SK-N-SH (cell line): ENCODE data around the gene C1RL. TPM values are rescaled to one million over a fixed set of nuclear protein-coding genes. Genes with fewer than 3 reads are reported as not detected.

Experiments used
- CTCF ChIA-PET: fragments of 300-600, 350-600 bp; formaldehyde crosslinking; extraction: SDS; loops from one replicate; lab custom pipeline; 2021; lab: Yijun Ruan, JAX
- POLR2A ChIA-PET: fragments of 350-600 bp; sonication (Branson Sonifier 250); formaldehyde crosslinking; extraction: SDS; loops from one replicate; lab custom pipeline; 2020; ENCODE audit warnings: antibody characterized with exemption, inconsistent platforms; lab: Yijun Ruan, JAX
- DNase-seq: peaks from one replicate; pipeline ENCODE4 v3.0.0; 2012
- H2AFZ ChIP-seq: fragments of 200-600 bp; sonication (generic); 2 replicates; pipeline ENCODE4 v1.8.1; 2016; ENCODE audit warnings: antibody characterized with exemption, mild to moderate bottlenecking, low read depth
- H3F3A ChIP-seq: fragments of 200-600 bp; sonication (generic); replicated peaks from 2 replicates; pipeline ENCODE3; 2016; ENCODE audit warnings: antibody characterized with exemption, mild to moderate bottlenecking; ENCODE audit not compliant: insufficient read depth
- H3K27ac ChIP-seq, 2 experiments: fragments of 200-500 bp in 1 of 2; fragments of 200-600 bp in 1 of 2; sonication (Bioruptor generic) in 1 of 2; sonication (generic), shearing (Covaris generic) in 1 of 2; 2 replicates each; pipeline versions ENCODE4 v1.5.1 to v1.6.1; 2014 to 2016; ENCODE audit warnings: low read depth in 2 of 2, inconsistent platforms in 1 of 2, low read length in 1 of 2, mild to moderate bottlenecking in 1 of 2, mixed read lengths in 1 of 2
- H3K27me3 ChIP-seq: fragments of 200-600 bp; sonication (generic), shearing (Covaris generic); 2 replicates; pipeline ENCODE4 v1.6.1; 2016; ENCODE audit warnings: mixed run types; ENCODE audit not compliant: insufficient read depth
- H3K36me3 ChIP-seq, 2 experiments: fragments of 200-500 bp in 1 of 2; fragments of 200-600 bp in 1 of 2; sonication (Bioruptor generic) in 1 of 2; sonication (generic) in 1 of 2; replicated peaks in 1 of 2; 2 replicates each; pipeline versions ENCODE3 to v1.5.1; 2014 to 2016; ENCODE audit warnings: low read length in 1 of 2, mild to moderate bottlenecking in 1 of 2; ENCODE audit not compliant: insufficient read depth in 2 of 2, control insufficient read depth in 1 of 2
- H3K4me1 ChIP-seq, 2 experiments: fragments of 200-500 bp in 1 of 2; fragments of 200-600 bp in 1 of 2; sonication (Bioruptor generic) in 1 of 2; sonication (generic), shearing (Covaris generic) in 1 of 2; 2 replicates each; pipeline versions ENCODE4 v1.5.1 to v1.6.1; 2014 to 2016; ENCODE audit warnings: low read depth in 1 of 2, low read length in 1 of 2, mixed run types in 1 of 2; ENCODE audit not compliant: insufficient read depth in 2 of 2, control insufficient read depth in 1 of 2
- H3K4me2 ChIP-seq: fragments of 200-600 bp; sonication (generic), shearing (Covaris generic); 2 replicates; pipeline ENCODE4 v1.6.1; 2017; ENCODE audit warnings: mixed run types
- H3K4me3 ChIP-seq, 2 experiments: fragments of 200-500 bp in 1 of 2; fragments of 200-600 bp in 1 of 2; sonication (Bioruptor generic) in 1 of 2; sonication (generic), shearing (Covaris generic) in 1 of 2; 2 replicates each; pipeline versions ENCODE4 v1.5.1 to v1.8.1; 2014 to 2016; ENCODE audit warnings: low read depth in 2 of 2, inconsistent platforms in 1 of 2, low read length in 1 of 2, mild to moderate bottlenecking in 1 of 2, mixed read lengths in 1 of 2, moderate library complexity in 1 of 2
- H3K79me2 ChIP-seq: fragments of 200-600 bp; sonication (generic); 2 replicates; pipeline ENCODE4 v1.8.1; 2017; ENCODE audit warnings: mild to moderate bottlenecking; ENCODE audit not compliant: insufficient read depth
- H3K9ac ChIP-seq: fragments of 200-600 bp; sonication (generic); 2 replicates; pipeline ENCODE4 v1.6.1; 2017; ENCODE audit warnings: mixed run types
- H3K9me2 ChIP-seq: fragments of 200-600 bp; sonication (generic); 2 replicates; pipeline ENCODE4 v1.6.1; 2017; ENCODE audit warnings: mixed run types
- H3K9me3 ChIP-seq: fragments of 200-600 bp; sonication (generic); 2 replicates; pipeline ENCODE4 v1.6.1; 2017; ENCODE audit warnings: mixed run types, mild to moderate bottlenecking, moderate library complexity
- H4K20me1 ChIP-seq: fragments of 200-600 bp; sonication (generic); 2 replicates; pipeline ENCODE4 v1.6.1; 2017; ENCODE audit warnings: mild to moderate bottlenecking, mixed run types; ENCODE audit not compliant: insufficient read depth
- ELF1 ChIP-seq: IDR thresholded peaks from 2 replicates; pipeline ENCODE4 v1.4.0; 2012
- EZH2phosphoT487 ChIP-seq: fragments of 200-600 bp; sonication (generic); IDR thresholded peaks from 2 replicates; pipeline ENCODE4 v1.6.1; 2017; ENCODE audit warnings: low read depth, mixed run types, mild to moderate bottlenecking, antibody characterized with exemption, moderate library complexity, borderline replicate concordance
- FOSL2 ChIP-seq: IDR thresholded peaks from 2 replicates; pipeline ENCODE4 v1.4.0; 2012; ENCODE audit warnings: low read depth, mild to moderate bottlenecking, moderate library complexity, borderline replicate concordance
- GABPA ChIP-seq: IDR thresholded peaks from 2 replicates; pipeline ENCODE4 v1.4.0; 2012; ENCODE audit warnings: low read depth, mild to moderate bottlenecking
- JUND ChIP-seq: IDR thresholded peaks from 2 replicates; pipeline ENCODE4 v1.4.0; 2012
- NFIC ChIP-seq: IDR thresholded peaks from 2 replicates; pipeline ENCODE4 v1.4.0; 2012; ENCODE audit warnings: borderline replicate concordance
- POLR2AphosphoS5 ChIP-seq: IDR thresholded peaks from 2 replicates; pipeline ENCODE4 v1.6.1; 2012; ENCODE audit warnings: low read depth, low read length
- RFX5 ChIP-seq: IDR thresholded peaks from 2 replicates; pipeline ENCODE4 v1.6.1; 2012; ENCODE audit warnings: mild to moderate bottlenecking, improper control_type of control experiment, low read length
- RXRA ChIP-seq: IDR thresholded peaks from 2 replicates; pipeline ENCODE4 v1.4.0; 2012; ENCODE audit warnings: low read depth, mild to moderate bottlenecking, borderline replicate concordance
- TAF1 ChIP-seq: IDR thresholded peaks from 2 replicates; pipeline ENCODE4 v1.6.1; 2012; ENCODE audit warnings: low read depth, mild to moderate bottlenecking, low read length, moderate library complexity, borderline replicate concordance
- TCF12 ChIP-seq: IDR thresholded peaks from 2 replicates; pipeline ENCODE4 v1.4.0; 2012
- TEAD4 ChIP-seq: IDR thresholded peaks from 2 replicates; pipeline ENCODE4 v1.4.0; 2012; ENCODE audit warnings: mild to moderate bottlenecking, borderline replicate concordance; ENCODE audit not compliant: insufficient read depth
- YY1 ChIP-seq: IDR thresholded peaks from 2 replicates; pipeline ENCODE4 v1.4.0; 2012; ENCODE audit warnings: low read depth, mild to moderate bottlenecking
- WGBS: methylation state at CpG from one replicate; pipeline ENCODE4 v1.1.6; 2017; ENCODE audit warnings: low lambda C conversion rate; 5-methylcytosine and 5-hydroxymethylcytosine counted together
- polyA plus RNA-seq, 3 experiments: library from polyadenylated mRNA; depleted of rRNA; stranded (reverse); fragments of >200 nt; gene quantifications; 2 replicates each; pipeline ENCODE4 v1.2.3, GENCODE V29; 2012
- TF ChIP-seq, protein P1 (sequence below): IDR thresholded peaks from 2 replicates; pipeline ENCODE4 v1.4.0; 2012; ENCODE audit warnings: low read depth, borderline replicate concordance
- TF ChIP-seq, protein P2 (sequence below): IDR thresholded peaks from 2 replicates; pipeline ENCODE4 v1.4.0; 2012; ENCODE audit warnings: low read depth, borderline replicate concordance
- TF ChIP-seq, protein P3 (sequence below): fragments of 200-600 bp; sonication (generic); IDR thresholded peaks from 2 replicates; pipeline ENCODE4 v1.6.1; 2017; ENCODE audit warnings: antibody characterized with exemption, mild to moderate bottlenecking, moderate library complexity
- TF ChIP-seq, protein P4 (sequence below): IDR thresholded peaks from 2 replicates; pipeline ENCODE4 v1.4.0; 2012; ENCODE audit warnings: low read depth
- TF ChIP-seq, protein P5 (sequence below): IDR thresholded peaks from 2 replicates; pipeline ENCODE4; 2012
- TF ChIP-seq, protein P6 (sequence below): fragments of 150-350 bp; IDR thresholded peaks from 2 replicates; pipeline ENCODE4 v1.6.1; 2017; ENCODE audit warnings: antibody characterized with exemption, low read length, low read depth, borderline replicate concordance

C1RL gene
- polyA plus RNA-seq, 1 of the 3 experiments (the other 2 are of a cell fraction): 8.3 TPM

DNA sequence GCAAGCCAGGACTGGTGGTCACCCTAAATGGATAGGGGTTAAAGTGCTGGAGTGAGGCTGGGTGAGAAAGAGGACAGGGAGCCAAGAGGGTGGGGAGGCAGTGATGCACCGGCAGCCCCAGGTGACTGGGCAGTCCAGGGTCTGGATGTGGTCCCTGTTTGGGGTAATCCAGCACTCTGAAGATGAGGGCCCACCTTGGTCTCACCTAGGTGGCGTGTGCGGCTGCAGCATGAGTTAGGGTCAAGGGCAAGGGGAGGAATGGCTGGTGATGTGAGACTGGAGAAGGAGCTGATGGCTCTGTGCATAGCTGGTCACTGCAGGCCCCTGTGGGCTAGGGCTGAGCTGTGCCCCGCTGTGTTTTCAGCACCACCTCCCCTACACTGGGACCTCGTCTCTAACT, 1.6 kb upstream of the C1RL start:
- TF ChIP-seq RFX5 (no peak), TCF12 (no peak), RXRA (no peak), YY1 (no peak), POLR2AphosphoS5 (no peak), ELF1 (no peak), GABPA (no peak), NFIC (no peak), TEAD4 (no peak)
- TF ChIP-seq, protein P1, sequence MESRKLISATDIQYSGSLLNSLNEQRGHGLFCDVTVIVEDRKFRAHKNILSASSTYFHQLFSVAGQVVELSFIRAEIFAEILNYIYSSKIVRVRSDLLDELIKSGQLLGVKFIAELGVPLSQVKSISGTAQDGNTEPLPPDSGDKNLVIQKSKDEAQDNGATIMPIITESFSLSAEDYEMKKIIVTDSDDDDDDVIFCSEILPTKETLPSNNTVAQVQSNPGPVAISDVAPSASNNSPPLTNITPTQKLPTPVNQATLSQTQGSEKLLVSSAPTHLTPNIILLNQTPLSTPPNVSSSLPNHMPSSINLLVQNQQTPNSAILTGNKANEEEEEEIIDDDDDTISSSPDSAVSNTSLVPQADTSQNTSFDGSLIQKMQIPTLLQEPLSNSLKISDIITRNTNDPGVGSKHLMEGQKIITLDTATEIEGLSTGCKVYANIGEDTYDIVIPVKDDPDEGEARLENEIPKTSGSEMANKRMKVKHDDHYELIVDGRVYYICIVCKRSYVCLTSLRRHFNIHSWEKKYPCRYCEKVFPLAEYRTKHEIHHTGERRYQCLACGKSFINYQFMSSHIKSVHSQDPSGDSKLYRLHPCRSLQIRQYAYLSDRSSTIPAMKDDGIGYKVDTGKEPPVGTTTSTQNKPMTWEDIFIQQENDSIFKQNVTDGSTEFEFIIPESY: no peak
- TF ChIP-seq, protein P2, sequence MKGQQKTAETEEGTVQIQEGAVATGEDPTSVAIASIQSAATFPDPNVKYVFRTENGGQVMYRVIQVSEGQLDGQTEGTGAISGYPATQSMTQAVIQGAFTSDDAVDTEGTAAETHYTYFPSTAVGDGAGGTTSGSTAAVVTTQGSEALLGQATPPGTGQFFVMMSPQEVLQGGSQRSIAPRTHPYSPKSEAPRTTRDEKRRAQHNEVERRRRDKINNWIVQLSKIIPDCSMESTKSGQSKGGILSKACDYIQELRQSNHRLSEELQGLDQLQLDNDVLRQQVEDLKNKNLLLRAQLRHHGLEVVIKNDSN: no peak
- TF ChIP-seq, protein P3, sequence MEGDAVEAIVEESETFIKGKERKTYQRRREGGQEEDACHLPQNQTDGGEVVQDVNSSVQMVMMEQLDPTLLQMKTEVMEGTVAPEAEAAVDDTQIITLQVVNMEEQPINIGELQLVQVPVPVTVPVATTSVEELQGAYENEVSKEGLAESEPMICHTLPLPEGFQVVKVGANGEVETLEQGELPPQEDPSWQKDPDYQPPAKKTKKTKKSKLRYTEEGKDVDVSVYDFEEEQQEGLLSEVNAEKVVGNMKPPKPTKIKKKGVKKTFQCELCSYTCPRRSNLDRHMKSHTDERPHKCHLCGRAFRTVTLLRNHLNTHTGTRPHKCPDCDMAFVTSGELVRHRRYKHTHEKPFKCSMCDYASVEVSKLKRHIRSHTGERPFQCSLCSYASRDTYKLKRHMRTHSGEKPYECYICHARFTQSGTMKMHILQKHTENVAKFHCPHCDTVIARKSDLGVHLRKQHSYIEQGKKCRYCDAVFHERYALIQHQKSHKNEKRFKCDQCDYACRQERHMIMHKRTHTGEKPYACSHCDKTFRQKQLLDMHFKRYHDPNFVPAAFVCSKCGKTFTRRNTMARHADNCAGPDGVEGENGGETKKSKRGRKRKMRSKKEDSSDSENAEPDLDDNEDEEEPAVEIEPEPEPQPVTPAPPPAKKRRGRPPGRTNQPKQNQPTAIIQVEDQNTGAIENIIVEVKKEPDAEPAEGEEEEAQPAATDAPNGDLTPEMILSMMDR: no peak
- TF ChIP-seq, protein P4, sequence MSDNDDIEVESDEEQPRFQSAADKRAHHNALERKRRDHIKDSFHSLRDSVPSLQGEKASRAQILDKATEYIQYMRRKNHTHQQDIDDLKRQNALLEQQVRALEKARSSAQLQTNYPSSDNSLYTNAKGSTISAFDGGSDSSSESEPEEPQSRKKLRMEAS: no peak
- Histone ChIP-seq H3K36me3 (peaks cover 0 to 4% of the 10 kb centered on the region in 2 experiments), H3K9ac (no peak overlapping the region), H4K20me1 (no peaks in the 10 kb centered on the region), H3K79me2 (no peaks in the 10 kb centered on the region), H3K4me2 (no peak overlapping the region), H3K9me2 (no peaks in the 10 kb centered on the region), H3K4me3 (no peak overlapping the region), H3K27me3 (no peaks in the 10 kb centered on the region), H2AFZ (no peak overlapping the region), H3F3A (no peaks in the 10 kb centered on the region), H3K27ac (no peak overlapping the region), H3K9me3 (0 out of 2 replicates have a peak, but pooled peaks cover 5% of the 10 kb centered on the region), H3K4me1 (peaks cover 0 to 23% of the 10 kb centered on the region in 2 experiments; a peak in 2 of 4 replicates)
- DNase-seq: no peak
- ChIA-PET POLR2A (no interaction called here), CTCF (interaction anchor here (0.6 to 4.4 kb wide), 10 partner anchors 13 to 938 kb away, joined by 3 to 39 read pairs (median 3); partner anchors contain the start of genes C1R, LPCAT3, PTPN6 and RBP5)
- WGBS: 87% methylated on average over 5 of the region's 5 CpGs

DNA sequence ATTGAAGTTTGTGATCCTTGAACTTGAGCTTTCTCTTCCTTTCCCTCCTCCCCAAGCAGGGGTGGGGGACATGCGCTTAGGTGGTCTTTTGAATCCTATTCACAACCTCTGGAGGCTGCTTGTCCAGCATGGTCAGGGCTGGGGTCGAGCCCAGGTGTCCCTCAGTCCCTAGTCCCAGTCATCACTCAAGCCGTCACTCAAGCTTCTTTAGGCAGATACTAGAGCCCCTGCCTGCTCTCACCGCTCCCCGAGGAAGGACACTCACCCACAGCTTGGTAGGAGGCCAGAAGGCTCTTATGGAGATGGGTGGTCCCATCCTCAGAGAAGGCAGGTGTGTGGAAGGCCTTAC, 532 bp upstream of the C1RL start:
- H3K27ac ChIP-seq: no peak overlapping the region
- no peaks in the 10 kb centered on the region for H3K79me2 ChIP-seq
- DNase-seq: no peak
- no peak overlapping the region for H3K9ac ChIP-seq
- 20% methylated on average over 3 of the region's 5 CpGs for WGBS
- no peaks in the 10 kb centered on the region for H3K27me3 ChIP-seq
- no peak overlapping the region for H2AFZ ChIP-seq
- H3K4me3 ChIP-seq: peak overlapping the region in 1 of 2 experiments; percentile 55; a peak in 1 of 4 replicates
- H3F3A ChIP-seq: no peaks in the 10 kb centered on the region
- ChIA-PET POLR2A (interaction anchor here (2.7 kb wide), 1 partner anchor 166 kb away, joined by 20 read pairs; the partner anchor contains the start of genes C12orf57 and RNU7-1), CTCF (interaction anchor here (0.7 to 3.9 kb wide), 24 partner anchors 8 to 172 kb away, joined by 3 to 28 read pairs (median 4); partner anchors contain the start of genes C12orf57, C1R, C1S and CLSTN3)
- no peak overlapping the region for H3K4me2 ChIP-seq
- H3K9me2 ChIP-seq: no peaks in the 10 kb centered on the region
- H4K20me1 ChIP-seq: no peaks in the 10 kb centered on the region
- peaks cover 0 to 5% of the 10 kb centered on the region in 2 experiments for H3K36me3 ChIP-seq
- peaks cover 0 to 23% of the 10 kb centered on the region in 2 experiments; a peak in 2 of 4 replicates for H3K4me1 ChIP-seq
- 0 out of 2 replicates have a peak, but pooled peaks cover 6% of the 10 kb centered on the region for H3K9me3 ChIP-seq
- TF ChIP-seq JUND: no peak
- TF ChIP-seq NFIC: no peak
- TF ChIP-seq EZH2phosphoT487: no peak
- TF ChIP-seq TEAD4: no peak
- TF ChIP-seq, protein P5, sequence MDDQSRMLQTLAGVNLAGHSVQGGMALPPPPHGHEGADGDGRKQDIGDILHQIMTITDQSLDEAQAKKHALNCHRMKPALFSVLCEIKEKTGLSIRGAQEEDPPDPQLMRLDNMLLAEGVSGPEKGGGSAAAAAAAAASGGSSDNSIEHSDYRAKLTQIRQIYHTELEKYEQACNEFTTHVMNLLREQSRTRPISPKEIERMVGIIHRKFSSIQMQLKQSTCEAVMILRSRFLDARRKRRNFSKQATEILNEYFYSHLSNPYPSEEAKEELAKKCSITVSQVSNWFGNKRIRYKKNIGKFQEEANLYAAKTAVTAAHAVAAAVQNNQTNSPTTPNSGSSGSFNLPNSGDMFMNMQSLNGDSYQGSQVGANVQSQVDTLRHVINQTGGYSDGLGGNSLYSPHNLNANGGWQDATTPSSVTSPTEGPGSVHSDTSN: no peak
- TF ChIP-seq, protein P6, sequence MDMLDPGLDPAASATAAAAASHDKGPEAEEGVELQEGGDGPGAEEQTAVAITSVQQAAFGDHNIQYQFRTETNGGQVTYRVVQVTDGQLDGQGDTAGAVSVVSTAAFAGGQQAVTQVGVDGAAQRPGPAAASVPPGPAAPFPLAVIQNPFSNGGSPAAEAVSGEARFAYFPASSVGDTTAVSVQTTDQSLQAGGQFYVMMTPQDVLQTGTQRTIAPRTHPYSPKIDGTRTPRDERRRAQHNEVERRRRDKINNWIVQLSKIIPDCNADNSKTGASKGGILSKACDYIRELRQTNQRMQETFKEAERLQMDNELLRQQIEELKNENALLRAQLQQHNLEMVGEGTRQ: no peak
- no peak for TF ChIP-seq TAF1
- no peak for TF ChIP-seq FOSL2
- no peak for TF ChIP-seq ELF1
